NCI-H524 treated with DMSO at 0.1 percent for 48 hours (cell line): Measurements from ENCODE around the gene RACGAP1.
"Not testable (repeated sequence)": the region's sequence is repeated elsewhere in the genome, so short reads cannot be mapped to it uniquely, and the experiment has no call there.

Experiments used
- DNase-seq: peaks from one replicate; lab custom pipeline; 2025; lab: John Stamatoyannopoulos, UW

The RACGAP1 gene

DNA sequence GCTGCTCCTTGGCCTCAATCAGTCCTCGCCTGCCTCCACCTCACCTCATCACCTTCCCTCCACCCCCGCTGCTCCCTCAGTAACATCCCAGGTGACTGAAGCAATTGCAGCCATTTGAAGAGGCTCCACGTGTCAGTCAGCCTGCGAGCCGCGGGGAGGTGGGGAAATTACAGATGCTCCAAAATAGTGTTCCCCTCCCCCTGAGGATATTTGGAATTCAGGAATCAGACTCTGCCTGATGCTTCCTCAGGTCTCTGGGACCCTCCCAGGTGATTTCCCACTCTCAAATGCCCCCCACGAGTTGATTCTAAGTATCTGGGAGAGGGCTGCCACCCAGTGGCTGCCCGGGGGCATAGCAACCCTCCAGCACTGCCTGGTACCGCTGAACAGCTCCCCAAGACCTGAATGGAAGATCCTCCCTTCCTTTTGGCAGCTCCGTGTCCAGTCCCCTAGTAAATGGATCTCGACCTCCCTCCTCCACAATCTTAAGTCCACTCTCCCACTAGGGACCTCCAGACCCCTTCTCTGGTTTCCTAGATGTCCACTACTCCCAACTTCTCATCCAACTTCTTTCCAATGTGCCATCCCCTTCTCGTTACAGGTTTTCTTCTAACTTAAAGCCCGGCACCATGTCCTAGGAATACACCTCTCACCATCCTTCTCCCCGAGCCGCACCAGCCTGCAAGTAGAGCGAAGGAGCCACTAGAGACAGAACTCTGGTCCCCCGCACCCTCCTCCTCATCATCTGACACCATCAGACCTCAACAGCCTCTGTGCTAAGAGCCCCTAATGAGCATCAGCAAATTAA, 30.7 kb upstream of the RACGAP1 start:
- DNase-seq = peak; percentile 76

- DNase-seq = no peak
Measured at GRCh38 chr12:50053583-50053982, 28.3 kb upstream of the RACGAP1 start.

DNA sequence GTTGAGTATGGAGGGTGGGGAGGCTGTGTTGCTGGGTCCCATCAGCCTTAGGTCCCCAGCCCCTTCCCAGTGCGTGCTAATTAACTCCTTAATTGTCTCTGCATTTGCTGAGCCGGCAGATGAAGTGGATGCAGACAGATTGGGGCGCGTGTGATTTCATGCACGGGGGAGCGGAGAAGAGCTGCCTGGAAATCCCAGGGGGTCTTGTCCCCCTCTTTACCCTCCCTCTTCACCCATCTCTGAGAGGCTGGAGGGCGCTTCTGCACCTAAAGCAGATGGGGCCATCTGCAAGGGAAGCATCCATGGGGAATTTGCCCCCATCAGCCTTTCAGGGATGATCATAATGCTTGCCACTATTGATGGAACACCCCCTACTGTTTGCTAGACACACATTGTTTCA, 27.7 kb upstream of the RACGAP1 start:
- DNase-seq = peak; percentile 92

DNA sequence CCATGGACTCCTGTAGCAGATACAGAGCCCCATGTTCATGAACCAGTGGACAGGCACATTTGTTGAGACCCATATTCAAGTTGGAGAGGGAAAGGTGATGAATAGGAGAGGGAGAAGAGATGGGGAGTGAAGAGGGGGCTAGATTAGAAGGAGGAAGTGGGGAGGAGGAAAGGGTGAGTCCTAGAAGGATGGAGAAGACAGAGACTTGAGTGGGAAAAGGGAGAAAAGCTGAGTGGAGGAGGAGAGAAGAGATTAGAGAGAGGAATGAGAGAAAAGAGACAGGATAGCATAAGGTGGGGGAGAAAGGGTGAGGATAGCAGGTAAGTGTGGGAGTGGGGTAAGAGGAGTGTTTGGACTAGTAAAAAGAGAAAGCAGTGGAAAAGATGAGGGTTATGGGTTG, 27.2 kb upstream of the RACGAP1 start:
- no peak for DNase-seq

DNA sequence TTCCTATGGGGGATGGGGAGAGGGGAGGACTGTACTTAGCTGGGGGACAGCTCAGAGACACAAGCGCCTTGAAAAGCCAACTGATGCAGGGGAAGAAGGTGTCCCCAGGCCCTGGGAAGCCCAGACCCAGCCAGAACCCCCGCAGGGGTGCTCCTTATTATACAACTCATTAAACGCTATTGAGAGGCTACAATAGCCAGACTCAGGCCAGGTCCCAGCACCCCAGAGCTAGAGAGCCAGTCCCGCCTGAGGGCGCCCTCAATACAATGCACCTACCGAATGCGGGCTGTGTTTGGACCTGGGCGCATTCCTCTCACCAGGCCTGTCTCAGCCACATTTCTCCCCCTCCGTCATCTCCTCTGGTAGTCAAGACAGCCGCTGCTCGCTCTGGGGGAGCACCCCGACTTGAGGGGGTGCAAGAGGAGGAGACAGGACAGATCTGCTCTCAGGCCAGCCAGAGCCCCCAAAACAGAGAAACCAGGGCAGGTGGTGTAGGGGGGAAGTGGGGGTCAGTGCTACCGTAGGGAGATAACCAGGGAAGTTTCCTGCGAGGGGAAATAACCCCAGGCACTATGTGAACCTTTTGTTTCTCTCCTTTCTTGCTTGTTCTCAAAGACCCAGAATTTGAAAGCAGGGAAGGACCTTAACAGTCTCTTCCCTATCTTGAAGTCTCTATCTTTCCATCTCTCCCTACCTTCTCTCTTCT, 26.0 kb upstream of the RACGAP1 start:
- peak; percentile 37 for DNase-seq

GRCh38 chr12:50050410-50051098, 25.3 kb upstream of the RACGAP1 start:
- peak; percentile 65 for DNase-seq

GRCh38 chr12:50050119-50050385, 24.8 kb upstream of the RACGAP1 start:
- DNase-seq = no peak

DNA sequence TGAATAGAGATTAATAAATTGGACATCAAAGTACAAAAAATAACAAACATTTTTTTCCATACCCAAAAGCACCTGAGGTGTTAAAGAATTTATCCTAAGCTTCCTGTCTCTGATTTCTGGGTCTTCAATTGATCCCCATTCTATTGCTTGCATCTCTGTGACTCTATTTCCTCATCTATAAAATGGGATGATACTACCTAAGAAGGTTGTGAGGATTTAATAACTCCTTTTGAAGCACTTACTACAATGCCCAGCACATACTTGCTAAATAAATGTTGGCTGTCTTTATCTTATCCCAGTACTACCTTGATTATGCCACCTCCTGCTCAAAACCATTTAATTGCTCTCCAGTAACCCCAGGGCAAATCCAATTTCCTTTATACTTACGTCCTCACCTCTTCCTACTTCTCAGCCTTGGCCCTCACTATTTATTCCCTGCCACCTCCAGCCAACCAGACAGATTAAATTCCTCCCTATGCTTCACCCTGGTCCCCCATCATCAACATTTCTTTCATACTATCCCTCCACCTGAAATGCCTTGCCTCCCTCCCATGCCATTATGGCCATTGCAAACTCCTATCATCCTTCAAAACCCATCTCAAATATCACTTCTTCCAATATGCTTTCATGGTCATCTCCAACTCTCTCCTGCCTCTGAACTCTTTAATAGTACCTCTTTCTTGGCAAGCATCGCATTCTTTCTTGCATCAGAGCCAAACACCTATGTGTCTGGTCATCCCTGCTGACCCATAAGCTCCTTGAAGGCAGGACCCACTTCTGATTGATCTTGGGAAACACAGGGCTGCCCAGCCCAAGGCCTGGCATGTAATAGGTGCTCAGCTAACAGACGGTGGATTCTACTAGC, 24.2 kb upstream of the RACGAP1 start:
- DNase-seq = no peak

DNA sequence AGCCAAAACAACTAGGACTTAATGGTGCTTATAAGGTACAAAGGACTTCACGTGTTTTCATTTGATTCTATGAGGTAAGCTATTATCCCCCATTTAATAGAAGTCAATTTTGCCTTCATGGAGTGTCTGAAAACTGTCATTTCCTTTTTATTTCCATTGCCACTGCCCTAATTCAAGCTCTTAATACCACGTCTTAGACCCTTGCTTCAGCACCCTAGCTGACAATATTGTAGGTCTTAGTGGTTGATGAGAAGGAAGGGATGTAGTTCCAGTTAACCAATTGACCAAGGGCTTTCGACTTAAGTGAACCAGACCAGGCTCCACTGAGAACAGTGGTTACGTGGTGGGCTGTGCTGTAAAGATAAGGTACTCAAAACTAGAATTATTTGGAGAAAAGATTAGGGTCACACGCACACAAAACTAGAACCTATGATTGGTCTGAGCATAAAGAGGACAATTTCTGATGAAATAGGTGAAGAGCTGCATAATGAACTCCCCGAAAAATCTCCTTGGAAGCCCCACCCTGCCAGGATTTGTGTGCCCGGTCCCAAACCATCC, 22.5 kb upstream of the RACGAP1 start:
- no peak for DNase-seq

DNA sequence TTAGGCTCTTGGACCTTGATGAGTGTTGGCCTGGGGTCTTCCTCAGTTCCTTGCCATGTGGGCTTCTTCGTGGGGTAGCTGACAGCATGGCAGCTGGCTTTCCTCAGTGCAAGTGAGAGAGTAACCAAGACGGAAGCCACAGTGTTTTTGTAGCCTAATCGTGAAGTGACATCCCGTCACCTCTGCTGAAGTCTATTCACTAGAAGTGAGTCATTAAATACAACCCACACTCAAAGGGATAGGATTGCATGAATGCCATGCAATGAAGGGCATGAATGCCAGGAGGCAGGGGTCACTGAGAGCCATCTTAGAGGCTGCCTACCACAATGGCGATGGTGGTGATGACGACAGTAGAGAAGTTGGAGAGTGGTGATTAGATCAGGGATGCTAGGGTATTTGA, 18.6 kb upstream of the RACGAP1 start:
- no peak for DNase-seq

DNA sequence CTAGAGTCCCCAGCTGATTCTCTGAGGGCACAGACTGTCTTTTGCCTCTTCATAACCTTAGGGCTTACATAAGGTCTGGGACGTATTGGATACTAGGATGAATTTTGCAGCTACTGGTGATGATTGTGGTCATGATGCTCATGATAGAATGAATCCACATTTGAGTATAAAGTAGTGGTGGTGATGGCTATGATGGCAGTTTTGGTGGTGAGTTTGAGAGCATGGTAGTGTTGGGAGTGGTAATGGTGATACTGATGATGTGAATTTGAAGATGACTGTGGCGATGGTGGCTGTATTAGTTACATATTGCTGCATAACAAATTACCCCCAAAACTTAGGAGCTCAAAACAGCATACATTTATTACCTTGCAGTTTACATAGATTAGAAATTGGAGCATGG, 18.0 kb upstream of the RACGAP1 start:
- DNase-seq = no peak

GRCh38 chr12:50042693-50043092, 17.4 kb upstream of the RACGAP1 start:
- no peak for DNase-seq

DNA sequence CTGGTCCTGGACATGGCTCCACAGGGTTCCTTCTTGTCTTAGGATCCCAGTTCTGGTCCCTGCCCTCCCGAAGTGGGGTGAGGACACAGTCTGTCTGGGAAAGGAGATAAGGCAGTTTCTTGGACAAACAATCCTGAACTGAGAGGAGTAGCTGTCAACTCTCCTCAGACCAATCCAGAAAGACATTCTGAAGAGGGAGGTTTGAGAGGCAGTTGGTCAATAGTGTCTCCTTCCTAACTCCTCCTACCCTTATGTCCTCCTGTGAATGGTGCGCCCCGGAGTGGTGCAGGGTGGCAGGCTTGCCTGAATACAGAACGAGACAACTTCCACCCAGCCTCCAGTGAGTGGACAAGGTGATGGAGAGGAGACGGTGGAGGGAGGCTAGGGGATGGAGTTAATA, 16.7 kb upstream of the RACGAP1 start:
- DNase-seq = no peak

DNA sequence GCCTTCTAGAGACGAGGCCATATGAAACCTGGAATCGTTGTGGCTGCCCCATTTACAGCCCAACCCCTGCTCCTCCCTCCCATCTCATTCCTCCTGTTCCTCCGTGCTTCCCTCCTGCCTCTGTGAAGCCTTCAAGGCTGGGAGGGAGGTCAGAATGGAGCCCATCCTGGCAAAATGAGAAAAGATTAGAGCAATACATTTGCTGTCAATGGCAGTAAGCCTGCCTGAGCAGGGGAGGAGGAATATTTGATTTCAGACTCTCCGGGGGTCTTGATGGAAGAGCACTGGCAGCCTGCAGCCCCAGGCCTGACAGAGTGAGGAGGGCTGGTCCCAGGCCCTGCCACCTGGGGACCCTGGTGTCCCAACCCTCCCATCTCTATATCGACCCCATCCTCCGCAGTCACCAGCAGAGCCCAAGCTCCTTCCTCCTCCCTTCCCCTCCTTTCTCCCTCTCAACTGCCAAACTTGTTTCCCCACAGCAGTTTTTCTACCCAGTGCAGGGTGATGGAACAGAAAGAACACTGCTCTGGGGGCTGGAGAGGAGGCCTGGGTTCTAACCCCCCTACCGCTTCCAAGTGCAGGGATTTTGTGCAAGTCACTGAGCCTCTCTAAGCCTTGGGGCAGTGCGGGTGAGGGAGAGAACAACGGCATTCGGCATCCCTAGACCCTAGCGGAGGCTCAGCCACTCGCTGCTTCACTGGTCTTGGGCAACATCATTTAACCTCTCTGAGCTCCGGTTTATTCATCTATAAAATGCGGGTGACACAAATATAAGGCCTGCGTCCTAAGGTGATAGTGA, 16.0 kb upstream of the RACGAP1 start:
- no peak for DNase-seq

- DNase-seq = no peak
Measured at GRCh38 chr12:50040657-50041056, 15.4 kb upstream of the RACGAP1 start.

- DNase-seq = peak; percentile 48
Measured at GRCh38 chr12:50039151-50039835, 14.0 kb upstream of the RACGAP1 start.

DNA sequence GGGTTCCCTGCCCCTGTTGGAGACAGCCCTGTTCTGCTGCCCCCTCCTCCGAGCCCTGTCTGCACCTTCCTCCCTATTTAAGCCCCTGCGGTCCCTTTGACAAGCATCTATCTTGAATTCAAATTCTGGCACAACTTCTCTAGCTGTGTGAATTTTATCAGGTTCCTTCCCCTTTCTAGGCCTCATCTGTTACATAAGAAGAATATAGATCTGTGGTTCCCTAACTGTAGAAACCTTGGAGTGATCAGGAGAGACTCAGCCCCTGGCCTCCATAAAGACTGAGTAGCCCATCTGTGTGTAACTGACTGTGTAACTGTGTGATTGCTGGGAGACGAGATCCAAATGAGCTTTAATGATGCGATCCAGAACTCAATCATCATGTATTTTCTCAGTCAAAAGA, 13.0 kb upstream of the RACGAP1 start:
- no peak for DNase-seq

GRCh38 chr12:50032854-50033581, 7.7 kb upstream of the RACGAP1 start:
- no peak for DNase-seq

DNA sequence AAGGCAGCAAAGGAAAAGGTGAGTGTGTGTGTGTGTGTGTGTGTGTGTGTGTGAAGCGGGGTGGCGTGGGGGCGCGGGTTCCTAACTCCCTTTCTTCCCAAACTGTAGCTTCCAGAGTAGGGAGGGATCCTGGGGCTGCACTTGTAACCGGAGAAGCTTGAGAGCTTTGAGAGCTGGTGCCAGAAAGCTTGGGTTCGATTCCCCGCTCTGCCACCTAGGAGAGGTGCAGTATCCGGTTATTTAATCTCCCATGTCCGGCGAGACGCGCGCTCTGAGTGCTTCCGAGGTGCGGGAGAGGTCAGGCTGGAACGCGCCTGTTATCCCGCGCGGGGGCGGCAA, 7.2 kb upstream of the RACGAP1 start:
- no peak for DNase-seq

- not testable (repeated sequence) for DNase-seq
Measured at GRCh38 chr12:50030449-50030848, 5.2 kb upstream of the RACGAP1 start.
